ENCODE measurements around the gene KDM6A. TPM values are rescaled to one million over a fixed set of nuclear protein-coding genes. Genes with fewer than 3 reads are reported as not detected.
"Not testable (repeated sequence)": the region's sequence is repeated elsewhere in the genome, so short reads cannot be mapped to it uniquely, and the experiment has no call there.

The KDM6A gene
- polyA plus RNA-seq, 3 donors from 2014 or later: 8.1 to 24.8 (median 14.5) TPM

GRCh38 chrX:44946771-44947170, 73.8 kb downstream of the KDM6A start:
- peaks cover 50 to 83% of the 10 kb centered on the region in 2 donors for H3K4me1 Mint-ChIP-seq
- peaks cover 0 to 10% (median 5%) of the 10 kb centered on the region in 6 donors for H3K9me3 Mint-ChIP-seq
- H3K27me3 Mint-ChIP-seq (ENCODE audit: low read depth in 3 of 3): peaks cover 0 to 3% (median 3%) of the 10 kb centered on the region in 3 donors
- no peak for DNase-seq
- peak overlapping the region in 1 of 6 donors; percentile 15 for H3K27ac Mint-ChIP-seq
- peaks cover 4 to 10% (median 6%) of the 10 kb centered on the region in 3 donors for H3K36me3 Mint-ChIP-seq
- H3K4me3 Mint-ChIP-seq: no peak overlapping the region

DNA sequence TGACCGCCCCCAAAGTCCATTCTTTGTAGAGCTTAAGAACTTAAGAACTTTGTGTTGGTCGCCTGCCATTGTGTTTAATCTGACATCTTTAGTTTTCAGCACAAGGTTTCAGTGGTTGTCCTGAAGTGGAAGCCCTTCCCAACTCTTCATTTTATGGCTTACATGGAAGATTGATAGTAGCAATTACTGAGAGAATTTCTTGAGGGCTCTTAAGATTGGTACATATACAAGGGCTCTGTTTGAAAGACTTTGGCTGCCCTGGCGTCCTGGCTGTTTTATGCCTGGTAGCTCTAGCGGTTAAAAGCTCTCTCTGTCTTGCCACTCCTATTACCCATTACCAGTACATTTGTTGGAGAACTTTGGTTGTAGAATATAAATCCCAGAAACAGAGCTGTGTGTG, 75.0 kb downstream of the KDM6A start:
- Mint-ChIP-seq H3K27me3 (ENCODE audit: low read depth in 3 of 3) (peaks cover 0 to 3% (median 3%) of the 10 kb centered on the region in 3 donors), H3K27ac (peak overlapping the region in 1 of 6 donors; percentile 1), H3K36me3 (peaks cover 4 to 10% (median 6%) of the 10 kb centered on the region in 3 donors), H3K9me3 (peaks cover 0 to 10% (median 5%) of the 10 kb centered on the region in 6 donors), H3K4me3 (peak overlapping the region in 1 of 5 donors; percentile 3), H3K4me1 (peaks cover 53 to 80% of the 10 kb centered on the region in 2 donors)
- no peak for DNase-seq

DNA sequence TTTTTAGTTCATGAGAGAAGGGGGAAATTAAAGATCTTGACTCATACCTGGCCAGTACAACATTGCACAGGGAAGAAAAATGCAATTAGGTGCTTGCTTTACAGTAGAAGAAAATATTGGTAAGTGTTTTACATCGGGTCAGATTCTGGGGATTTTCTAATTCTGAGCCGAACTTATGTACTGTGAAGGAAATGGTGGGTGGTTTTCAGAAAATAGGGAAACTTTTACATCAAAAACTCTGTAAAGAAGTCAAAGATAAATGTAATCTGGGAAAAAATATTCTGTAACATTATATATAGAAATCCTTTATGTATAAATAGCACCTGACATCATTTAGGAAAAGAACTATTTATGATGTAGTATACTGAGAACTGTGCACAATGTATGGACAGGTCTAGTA, 75.4 kb downstream of the KDM6A start:
- Mint-ChIP-seq H3K27me3 (ENCODE audit: low read depth in 3 of 3) (peaks cover 0 to 3% (median 3%) of the 10 kb centered on the region in 3 donors), H3K27ac (peak overlapping the region in 1 of 6 donors; percentile 1), H3K36me3 (peaks cover 4 to 10% (median 6%) of the 10 kb centered on the region in 3 donors), H3K4me1 (peaks cover 58 to 80% of the 10 kb centered on the region in 2 donors), H3K9me3 (peaks cover 0 to 10% (median 5%) of the 10 kb centered on the region in 6 donors), H3K4me3 (peak overlapping the region in 1 of 5 donors; percentile 3)
- no peak for DNase-seq

- peaks cover 62 to 80% of the 10 kb centered on the region in 2 donors for H3K4me1 Mint-ChIP-seq
- DNase-seq: no peak
- H3K4me3 Mint-ChIP-seq: no peak overlapping the region
- peaks cover 0 to 10% (median 5%) of the 10 kb centered on the region in 6 donors for H3K9me3 Mint-ChIP-seq
- H3K36me3 Mint-ChIP-seq: peaks cover 4 to 10% (median 6%) of the 10 kb centered on the region in 3 donors
- no peak overlapping the region for H3K27ac Mint-ChIP-seq
- peaks cover 0 to 3% (median 3%) of the 10 kb centered on the region in 3 donors for H3K27me3 Mint-ChIP-seq (ENCODE audit: low read depth in 3 of 3)
These were observed 76.1 kb downstream of the KDM6A start for GRCh38 chrX:44949125-44949524.

GRCh38 chrX:44950471-44951366, 77.7 kb downstream of the KDM6A start:
- H3K27me3 Mint-ChIP-seq (ENCODE audit: low read depth in 3 of 3); H3K36me3 Mint-ChIP-seq; H3K9me3 Mint-ChIP-seq; DNase-seq: not testable (repeated sequence)
- H3K4me3 Mint-ChIP-seq: peak overlapping the region in 2 of 5 donors; percentile 33 to 36
- peak overlapping the region in 3 of 6 donors; percentile 7 to 70 (median 55) for H3K27ac Mint-ChIP-seq
- H3K4me1 Mint-ChIP-seq: peaks cover 70 to 81% of the 10 kb centered on the region in 2 donors

DNA sequence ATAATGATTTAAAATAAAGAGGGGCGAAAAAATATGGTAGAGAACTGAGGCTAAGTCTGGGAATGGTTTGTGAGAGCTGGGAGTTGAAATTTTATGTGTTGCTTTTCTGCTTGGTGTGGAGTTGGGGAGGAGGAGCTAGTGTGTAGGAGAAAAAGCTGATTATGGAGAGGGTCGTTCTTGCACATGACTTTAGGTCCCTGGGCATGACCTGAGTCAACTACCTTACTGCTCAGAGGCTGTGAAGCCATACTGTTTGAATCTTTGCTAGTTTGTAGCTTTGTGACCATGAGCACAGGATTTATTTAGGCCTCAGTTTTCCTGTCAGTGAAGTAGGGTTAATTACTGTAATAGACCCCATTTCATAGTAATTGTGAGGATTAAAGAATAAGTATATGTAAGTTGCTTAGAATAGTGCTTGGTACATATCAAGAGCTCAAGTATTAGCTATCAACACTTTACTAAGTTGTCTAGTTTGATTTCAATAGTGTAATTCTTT, 78.6 kb downstream of the KDM6A start:
- Mint-ChIP-seq H3K4me1 (peaks cover 75 to 89% of the 10 kb centered on the region in 2 donors), H3K36me3 (no peaks in the 10 kb centered on the region), H3K27me3 (ENCODE audit: low read depth in 3 of 3) (peaks cover 0 to 3% (median 3%) of the 10 kb centered on the region in 3 donors), H3K27ac (peak overlapping the region in 3 of 6 donors; percentile 1 to 70 (median 3)), H3K9me3 (no peaks in the 10 kb centered on the region), H3K4me3 (peak overlapping the region in 1 of 5 donors; percentile 5)
- DNase-seq: no peak

GRCh38 chrX:44952329-44953027, 79.5 kb downstream of the KDM6A start:
- peak overlapping the region in 1 of 5 donors; percentile 4 for H3K4me3 Mint-ChIP-seq
- peaks cover 0 to 3% (median 3%) of the 10 kb centered on the region in 3 donors for H3K27me3 Mint-ChIP-seq (ENCODE audit: low read depth in 3 of 3)
- no peak for DNase-seq
- H3K27ac Mint-ChIP-seq: peak overlapping the region in 1 of 6 donors; percentile 53
- no peaks in the 10 kb centered on the region for H3K36me3 Mint-ChIP-seq
- H3K4me1 Mint-ChIP-seq: peaks cover 77 to 86% of the 10 kb centered on the region in 2 donors
- H3K9me3 Mint-ChIP-seq: no peaks in the 10 kb centered on the region

- Mint-ChIP-seq H3K4me3 (no peak overlapping the region), H3K36me3 (no peaks in the 10 kb centered on the region), H3K27me3 (ENCODE audit: low read depth in 3 of 3) (peaks cover 0 to 3% (median 3%) of the 10 kb centered on the region in 3 donors), H3K27ac (peak overlapping the region in 3 of 6 donors; percentile 10 to 60 (median 42)), H3K9me3 (no peaks in the 10 kb centered on the region), H3K4me1 (peaks cover 75 to 88% of the 10 kb centered on the region in 2 donors)
- no peak for DNase-seq
These were observed 80.9 kb downstream of the KDM6A start for GRCh38 chrX:44953734-44954502.

GRCh38 chrX:44954562-44954961, 81.6 kb downstream of the KDM6A start:
- H3K4me1 Mint-ChIP-seq: peaks cover 75 to 88% of the 10 kb centered on the region in 2 donors
- peak overlapping the region in 3 of 6 donors; percentile 4 to 70 (median 42) for H3K27ac Mint-ChIP-seq
- no peaks in the 10 kb centered on the region for H3K9me3 Mint-ChIP-seq

DNA sequence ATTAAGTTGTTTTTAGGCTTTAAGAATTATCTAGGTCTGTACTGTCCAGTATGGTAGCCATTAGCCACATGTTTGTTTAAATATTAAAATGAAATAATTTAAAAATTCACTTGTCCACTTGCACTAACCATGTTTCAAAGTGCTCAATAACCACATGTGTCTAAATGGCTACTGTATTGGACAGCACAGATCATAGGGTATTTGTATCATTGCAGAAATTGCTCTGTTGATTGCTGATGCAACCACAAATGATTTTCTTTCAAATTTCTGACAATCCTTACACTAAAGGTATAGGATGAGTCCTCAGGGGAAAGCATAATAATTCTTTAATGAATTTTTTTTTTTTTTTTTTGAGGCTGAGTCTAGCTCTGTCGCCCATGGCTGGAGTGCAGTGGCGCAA, 84.9 kb downstream of the KDM6A start:
- no peaks in the 10 kb centered on the region for H3K36me3 Mint-ChIP-seq
- H3K27me3 Mint-ChIP-seq (ENCODE audit: low read depth in 3 of 3): peaks cover 0 to 2% (median 0%) of the 10 kb centered on the region in 3 donors
- DNase-seq: no peak
- H3K4me3 Mint-ChIP-seq: peak overlapping the region in 1 of 5 donors; percentile 33
- no peak overlapping the region for H3K27ac Mint-ChIP-seq
- peaks cover 77 to 93% of the 10 kb centered on the region in 2 donors for H3K4me1 Mint-ChIP-seq
- no peaks in the 10 kb centered on the region for H3K9me3 Mint-ChIP-seq

More at GRCh38 chrX:44954562-44954961, 81.6 kb downstream of the KDM6A start:
- Mint-ChIP-seq H3K4me3 (peak overlapping the region in 2 of 5 donors; percentile 15 to 42), H3K27me3 (ENCODE audit: low read depth in 3 of 3) (peaks cover 0 to 3% (median 3%) of the 10 kb centered on the region in 3 donors), H3K36me3 (no peaks in the 10 kb centered on the region)
- DNase-seq: no peak

DNA sequence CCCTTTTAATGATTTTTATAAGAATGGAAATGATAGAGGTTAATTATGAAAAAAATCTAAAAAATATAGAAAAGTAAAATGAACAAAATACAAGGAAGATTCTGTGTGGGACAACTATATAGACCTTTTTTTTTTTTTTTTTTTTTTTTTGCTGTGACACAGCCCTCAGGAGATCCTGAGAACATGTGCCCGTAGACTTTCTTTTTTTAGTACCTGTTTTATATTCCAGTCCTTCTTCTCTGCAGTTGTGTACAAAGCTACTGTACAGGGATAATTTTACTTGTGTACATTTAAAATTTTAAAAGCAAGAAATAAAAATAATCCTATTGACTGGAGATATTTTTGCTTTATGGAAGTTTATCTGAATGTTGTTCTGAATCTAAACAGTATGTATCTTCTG, 85.5 kb downstream of the KDM6A start:
- H3K27me3 Mint-ChIP-seq (ENCODE audit: low read depth in 3 of 3): peaks cover 0 to 3% (median 0%) of the 10 kb centered on the region in 3 donors
- no peaks in the 10 kb centered on the region for H3K9me3 Mint-ChIP-seq
- no peak for DNase-seq
- no peak overlapping the region for H3K4me3 Mint-ChIP-seq
- H3K36me3 Mint-ChIP-seq: peaks cover 0 to 3% (median 3%) of the 10 kb centered on the region in 3 donors
- H3K4me1 Mint-ChIP-seq: peaks cover 77 to 93% of the 10 kb centered on the region in 2 donors
- H3K27ac Mint-ChIP-seq: no peak overlapping the region

GRCh38 chrX:44961817-44962607, 89.0 kb downstream of the KDM6A start:
- Mint-ChIP-seq H3K9me3 (no peaks in the 10 kb centered on the region), H3K4me1 (peaks cover 69 to 91% of the 10 kb centered on the region in 2 donors), H3K27ac (peak overlapping the region; percentile 29 to 65 (median 46)), H3K36me3 (peaks cover 0 to 4% (median 4%) of the 10 kb centered on the region in 3 donors), H3K4me3 (peak overlapping the region; percentile 42 to 78 (median 58)), H3K27me3 (ENCODE audit: low read depth in 3 of 3) (peaks cover 0 to 4% (median 0%) of the 10 kb centered on the region in 3 donors)
- DNase-seq: no peak

Measured in immature natural killer cell (primary cell).